Measurements from ENCODE around the gene KANK2.

The KANK2 gene

DNA sequence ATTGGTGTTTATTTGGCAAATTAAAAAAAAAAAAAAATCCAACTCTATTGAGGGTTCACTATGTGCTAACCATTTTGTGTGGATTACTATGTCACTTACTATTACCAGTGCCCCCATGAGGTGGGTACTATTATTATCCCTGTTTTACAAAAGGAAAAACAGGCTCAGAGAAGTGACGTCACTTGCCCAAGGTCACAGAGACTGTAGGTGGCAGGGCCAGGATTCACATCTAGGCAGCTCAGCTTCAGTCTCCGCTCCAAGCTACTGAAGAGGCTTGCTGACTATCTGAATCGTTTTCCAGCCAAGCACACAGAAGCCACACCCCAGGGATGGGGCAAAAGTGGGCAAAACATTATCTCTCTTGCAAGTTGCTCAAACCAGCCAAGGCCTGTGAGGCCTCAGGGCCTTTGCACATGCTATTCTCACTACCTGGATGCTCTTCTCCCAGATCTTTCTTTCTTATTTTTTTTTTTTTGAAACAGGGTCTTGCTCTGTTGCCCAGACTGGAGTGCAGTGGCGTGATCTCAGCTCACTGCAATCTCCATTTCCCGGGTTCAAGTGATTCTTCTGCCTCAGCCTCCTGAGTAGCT is 37.2 kb upstream of the KANK2 start:
- H3K4me2 ChIP-seq (ENCODE audit: low read length): no peak overlapping the region
- H3K27ac ChIP-seq (ENCODE audit: low read length): no peak overlapping the region
- H3K4me1 ChIP-seq (ENCODE audit: low read length): no peaks in the 10 kb centered on the region
- H3K9me3 ChIP-seq (ENCODE audit: insufficient read depth, low read length): no peaks in the 10 kb centered on the region
- TF ChIP-seq EZH2phosphoT487 (IDR thresholded peaks at IDR 0.05; ENCODE audit: low read depth): no peak
- TF ChIP-seq, protein P1, sequence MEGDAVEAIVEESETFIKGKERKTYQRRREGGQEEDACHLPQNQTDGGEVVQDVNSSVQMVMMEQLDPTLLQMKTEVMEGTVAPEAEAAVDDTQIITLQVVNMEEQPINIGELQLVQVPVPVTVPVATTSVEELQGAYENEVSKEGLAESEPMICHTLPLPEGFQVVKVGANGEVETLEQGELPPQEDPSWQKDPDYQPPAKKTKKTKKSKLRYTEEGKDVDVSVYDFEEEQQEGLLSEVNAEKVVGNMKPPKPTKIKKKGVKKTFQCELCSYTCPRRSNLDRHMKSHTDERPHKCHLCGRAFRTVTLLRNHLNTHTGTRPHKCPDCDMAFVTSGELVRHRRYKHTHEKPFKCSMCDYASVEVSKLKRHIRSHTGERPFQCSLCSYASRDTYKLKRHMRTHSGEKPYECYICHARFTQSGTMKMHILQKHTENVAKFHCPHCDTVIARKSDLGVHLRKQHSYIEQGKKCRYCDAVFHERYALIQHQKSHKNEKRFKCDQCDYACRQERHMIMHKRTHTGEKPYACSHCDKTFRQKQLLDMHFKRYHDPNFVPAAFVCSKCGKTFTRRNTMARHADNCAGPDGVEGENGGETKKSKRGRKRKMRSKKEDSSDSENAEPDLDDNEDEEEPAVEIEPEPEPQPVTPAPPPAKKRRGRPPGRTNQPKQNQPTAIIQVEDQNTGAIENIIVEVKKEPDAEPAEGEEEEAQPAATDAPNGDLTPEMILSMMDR (IDR thresholded peaks at IDR 0.05; ENCODE audit: low read depth, low read length): 0 out of 2 replicates have a peak, but pooled peaks have one; percentile 14
- no peaks in the 10 kb centered on the region for H4K20me1 ChIP-seq (ENCODE audit: insufficient read depth, low read length)
- H3K9ac ChIP-seq (ENCODE audit: low read length): no peak overlapping the region
- H3K4me3 ChIP-seq (ENCODE audit: low read length): no peak overlapping the region
- H2AFZ ChIP-seq (ENCODE audit: low read depth, low read length): no peak overlapping the region
- peaks cover 10% of the 10 kb centered on the region for H3K36me3 ChIP-seq (replicated peaks; ENCODE audit: low read depth, low read length)
- H3K79me2 ChIP-seq (ENCODE audit: low read length): no peaks in the 10 kb centered on the region
- no peaks in the 10 kb centered on the region for H3K27me3 ChIP-seq (ENCODE audit: low read depth, low read length)

DNA sequence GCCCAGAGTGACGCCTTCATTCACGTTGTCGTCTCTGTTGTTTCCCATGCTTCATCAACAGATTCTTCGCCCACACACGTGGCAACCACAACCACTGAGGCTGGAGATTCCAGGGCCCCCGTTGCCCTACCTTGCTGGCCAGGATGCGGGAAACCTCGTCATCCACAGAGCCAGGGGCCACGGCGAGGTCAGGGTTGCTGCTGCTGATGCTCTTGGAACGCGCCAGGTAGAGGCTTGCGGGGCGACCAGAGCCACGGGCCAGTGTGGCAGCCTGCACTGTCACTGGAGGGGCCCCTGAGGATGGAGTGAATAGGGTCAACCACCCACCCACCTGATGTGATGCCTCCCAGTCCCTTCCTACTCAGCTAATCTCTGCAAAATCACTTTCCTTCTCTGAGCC is 35.7 kb upstream of the KANK2 start:
- Histone ChIP-seq H3K79me2 (ENCODE audit: low read length) (no peaks in the 10 kb centered on the region), H3K4me2 (ENCODE audit: low read length) (no peak overlapping the region), H3K9ac (ENCODE audit: low read length) (no peak overlapping the region), H3K4me3 (ENCODE audit: low read length) (no peak overlapping the region), H3K36me3 (replicated peaks; ENCODE audit: low read depth, low read length) (peaks cover 10% of the 10 kb centered on the region), H3K27me3 (ENCODE audit: low read depth, low read length) (no peaks in the 10 kb centered on the region), H3K4me1 (ENCODE audit: low read length) (no peaks in the 10 kb centered on the region), H3K9me3 (ENCODE audit: insufficient read depth, low read length) (no peaks in the 10 kb centered on the region), H4K20me1 (ENCODE audit: insufficient read depth, low read length) (no peaks in the 10 kb centered on the region), H3K27ac (ENCODE audit: low read length) (no peak overlapping the region), H2AFZ (ENCODE audit: low read depth, low read length) (no peak overlapping the region)
- TF ChIP-seq, protein P1 (IDR thresholded peaks at IDR 0.05; ENCODE audit: low read depth, low read length): no peak
- no peak for TF ChIP-seq EZH2phosphoT487 (IDR thresholded peaks at IDR 0.05; ENCODE audit: low read depth)

DNA sequence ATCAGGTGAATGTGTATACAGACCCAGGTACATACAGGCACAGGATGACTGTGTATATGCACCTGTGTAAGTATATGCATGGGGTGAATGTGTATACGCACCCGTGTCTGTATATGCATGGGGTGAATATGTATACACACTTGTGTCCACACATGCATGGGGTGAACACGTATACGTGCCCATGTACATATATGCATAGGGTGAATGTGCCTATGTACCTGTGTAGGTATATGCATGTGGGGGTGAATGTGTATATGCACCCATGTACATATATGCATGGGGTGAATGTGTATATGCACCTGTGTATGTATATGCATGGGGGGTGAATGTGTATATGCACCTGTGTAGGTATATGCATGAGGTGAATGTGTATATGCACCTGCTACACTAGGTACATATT is 35.2 kb upstream of the KANK2 start:
- Histone ChIP-seq H3K4me3 (ENCODE audit: low read length) (no peak overlapping the region), H3K36me3 (replicated peaks; ENCODE audit: low read depth, low read length) (peaks cover 10% of the 10 kb centered on the region), H3K79me2 (ENCODE audit: low read length) (no peaks in the 10 kb centered on the region), H3K9me3 (ENCODE audit: insufficient read depth, low read length) (no peaks in the 10 kb centered on the region), H3K27ac (ENCODE audit: low read length) (no peak overlapping the region), H3K27me3 (ENCODE audit: low read depth, low read length) (no peaks in the 10 kb centered on the region), H3K9ac (ENCODE audit: low read length) (no peak overlapping the region), H2AFZ (ENCODE audit: low read depth, low read length) (no peak overlapping the region), H3K4me1 (ENCODE audit: low read length) (no peaks in the 10 kb centered on the region), H4K20me1 (ENCODE audit: insufficient read depth, low read length) (no peaks in the 10 kb centered on the region), H3K4me2 (ENCODE audit: low read length) (no peak overlapping the region)
- TF ChIP-seq, protein P1 (IDR thresholded peaks at IDR 0.05; ENCODE audit: low read depth, low read length): no peak
- TF ChIP-seq EZH2phosphoT487 (IDR thresholded peaks at IDR 0.05; ENCODE audit: low read depth): no peak

DNA sequence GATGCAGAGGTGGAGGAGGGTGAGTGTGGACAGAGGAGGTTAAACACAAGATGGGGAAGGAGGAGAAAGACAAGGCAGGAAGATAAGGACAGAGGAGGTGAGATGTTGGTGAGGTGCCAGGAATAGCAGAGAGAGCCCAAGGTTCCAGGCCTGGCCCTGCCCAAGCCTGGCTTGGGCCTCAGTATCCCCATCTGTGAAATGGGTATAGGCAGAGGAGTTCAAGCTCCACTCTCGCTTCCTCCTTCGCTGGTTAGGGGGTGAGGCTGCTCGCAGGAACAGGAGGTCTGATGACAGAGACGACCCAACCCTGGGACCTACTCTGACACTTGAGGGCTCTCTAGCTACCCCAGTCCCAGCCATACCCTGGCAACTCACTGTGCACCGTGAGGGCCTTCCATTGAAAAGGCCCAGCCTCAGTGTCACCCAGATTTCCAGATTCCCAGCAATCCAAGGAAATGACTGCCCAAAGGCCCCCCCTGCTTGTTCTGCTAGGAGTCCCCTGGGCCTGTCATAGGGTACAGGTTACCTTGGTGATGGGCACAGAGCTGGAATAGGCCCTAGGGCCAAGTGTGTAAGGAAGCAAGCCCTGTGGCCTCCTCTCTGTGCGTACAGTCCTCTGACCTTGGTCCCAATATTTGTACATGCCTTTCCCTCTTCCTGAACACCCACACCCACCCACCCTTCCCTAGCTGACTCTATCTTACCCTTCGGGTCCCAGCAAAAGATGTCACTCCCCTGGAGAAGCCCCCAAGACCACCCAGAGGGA is 33.5 kb upstream of the KANK2 start:
- TF ChIP-seq, protein P1 (IDR thresholded peaks at IDR 0.05; ENCODE audit: low read depth, low read length): no peak
- no peak for TF ChIP-seq EZH2phosphoT487 (IDR thresholded peaks at IDR 0.05; ENCODE audit: low read depth)
- H3K4me2 ChIP-seq (ENCODE audit: low read length): no peak overlapping the region
- no peak overlapping the region for H3K9ac ChIP-seq (ENCODE audit: low read length)

More for the DNA sequence above, 33.5 kb upstream of the KANK2 start:
- Histone ChIP-seq H3K9me3 (ENCODE audit: insufficient read depth, low read length) (no peaks in the 10 kb centered on the region), H3K4me3 (ENCODE audit: low read length) (no peak overlapping the region), H4K20me1 (ENCODE audit: insufficient read depth, low read length) (no peaks in the 10 kb centered on the region), H3K79me2 (ENCODE audit: low read length) (no peaks in the 10 kb centered on the region), H3K27ac (ENCODE audit: low read length) (no peak overlapping the region), H3K36me3 (replicated peaks; ENCODE audit: low read depth, low read length) (peaks cover 13% of the 10 kb centered on the region), H3K4me1 (ENCODE audit: low read length) (no peaks in the 10 kb centered on the region), H2AFZ (ENCODE audit: low read depth, low read length) (no peak overlapping the region), H3K27me3 (ENCODE audit: low read depth, low read length) (no peaks in the 10 kb centered on the region)

Data from OCI-LY3 (cell line).